Measurements from ENCODE around the gene CSMD2.

DNA sequence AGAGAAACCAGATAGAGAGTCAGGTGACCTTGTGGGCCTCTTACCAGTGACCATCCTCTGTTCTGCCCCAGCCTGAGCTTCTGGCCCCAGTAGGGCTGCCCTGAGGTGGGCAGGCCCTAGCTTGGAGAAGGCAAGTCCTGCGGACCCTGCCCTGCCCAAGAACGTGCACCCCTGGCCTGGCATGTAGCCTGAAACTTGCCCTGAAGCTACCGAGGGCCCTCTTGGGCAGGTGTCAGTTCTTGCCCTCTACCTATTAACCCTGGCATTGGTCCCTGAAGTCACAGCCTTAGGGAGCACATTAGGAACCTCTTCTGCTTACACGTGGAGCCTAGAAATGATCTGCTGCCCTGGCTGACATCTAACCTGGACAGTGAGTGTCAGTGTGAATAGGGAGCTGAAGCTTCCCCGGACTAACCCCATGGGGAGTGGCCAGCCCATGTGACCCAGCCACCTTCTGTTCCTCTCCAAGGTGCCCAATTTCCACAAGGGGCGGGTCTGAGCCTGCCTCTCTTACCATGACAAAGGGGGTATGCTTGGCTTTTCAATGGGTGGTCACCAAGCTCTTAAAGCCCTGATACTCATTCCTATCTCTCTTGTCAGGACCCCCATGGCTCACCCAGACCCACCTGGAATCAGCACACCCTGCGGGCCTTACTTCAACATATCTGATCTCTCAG, 529.6 kb downstream of the CSMD2 start:
- TF ChIP-seq, protein P1, sequence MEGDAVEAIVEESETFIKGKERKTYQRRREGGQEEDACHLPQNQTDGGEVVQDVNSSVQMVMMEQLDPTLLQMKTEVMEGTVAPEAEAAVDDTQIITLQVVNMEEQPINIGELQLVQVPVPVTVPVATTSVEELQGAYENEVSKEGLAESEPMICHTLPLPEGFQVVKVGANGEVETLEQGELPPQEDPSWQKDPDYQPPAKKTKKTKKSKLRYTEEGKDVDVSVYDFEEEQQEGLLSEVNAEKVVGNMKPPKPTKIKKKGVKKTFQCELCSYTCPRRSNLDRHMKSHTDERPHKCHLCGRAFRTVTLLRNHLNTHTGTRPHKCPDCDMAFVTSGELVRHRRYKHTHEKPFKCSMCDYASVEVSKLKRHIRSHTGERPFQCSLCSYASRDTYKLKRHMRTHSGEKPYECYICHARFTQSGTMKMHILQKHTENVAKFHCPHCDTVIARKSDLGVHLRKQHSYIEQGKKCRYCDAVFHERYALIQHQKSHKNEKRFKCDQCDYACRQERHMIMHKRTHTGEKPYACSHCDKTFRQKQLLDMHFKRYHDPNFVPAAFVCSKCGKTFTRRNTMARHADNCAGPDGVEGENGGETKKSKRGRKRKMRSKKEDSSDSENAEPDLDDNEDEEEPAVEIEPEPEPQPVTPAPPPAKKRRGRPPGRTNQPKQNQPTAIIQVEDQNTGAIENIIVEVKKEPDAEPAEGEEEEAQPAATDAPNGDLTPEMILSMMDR (IDR thresholded peaks at IDR 0.05) = no peak
- TF ChIP-seq POLR2AphosphoS5 (IDR thresholded peaks at IDR 0.05) (no peak), EP300 (IDR thresholded peaks at IDR 0.05) (no peak)

All from upper lobe of left lung (tissue), 4 donors.